H1 (cell line): ENCODE results near the gene P2RX1. TPM values are rescaled to one million over a fixed set of nuclear protein-coding genes. Genes with fewer than 3 reads are reported as not detected.

Source experiments
- CTCF ChIA-PET: fragments of 300-600 bp; sonication (Branson Sonifier 250); formaldehyde crosslinking; loops from one replicate; lab custom pipeline; 2021; ENCODE audit not compliant: partially characterized antibody; lab: Charles Lee
- POLR2A ChIA-PET: fragments of 300-600 bp; sonication (Branson Sonifier 250); formaldehyde crosslinking; loops from one replicate; lab custom pipeline; 2021; ENCODE audit warnings: inconsistent platforms; ENCODE audit not compliant: partially characterized antibody; lab: Charles Lee
- DNase-seq, 2 experiments: peaks; one replicate each; pipeline versions ENCODE4 v3.0.0 to v3.0.0-alpha.2; 2010 to 2022; ENCODE audit warnings: low spot score in 2 of 2, low read depth in 1 of 2, mixed read lengths in 1 of 2
- FAIRE-seq: peaks from 2 replicates; lab custom pipeline; 2011; peaks lifted over from hg19 to GRCh38; lab: Jason Lieb, UNC
- H2AFZ ChIP-seq: 2 replicates; pipeline ENCODE4 v1.8.1; 2012; ENCODE audit warnings: low read length, inconsistent platforms
- H2AK5ac ChIP-seq: 2 replicates; pipeline ENCODE4 v1.6.1; 2013; ENCODE audit warnings: low read depth, low read length
- H2BK120ac ChIP-seq: replicated peaks from 2 replicates; pipeline ENCODE3; 2013; ENCODE audit warnings: low read depth, low read length, inconsistent platforms
- H2BK12ac ChIP-seq: 2 replicates; pipeline ENCODE4 v1.6.1; 2013; ENCODE audit warnings: low read depth, low read length
- H2BK15ac ChIP-seq: 2 replicates; pipeline ENCODE4 v1.6.1; 2013; ENCODE audit warnings: low read length
- H2BK20ac ChIP-seq: 2 replicates; pipeline ENCODE4 v1.6.1; 2013; ENCODE audit warnings: low read length
- H2BK5ac ChIP-seq: 2 replicates; pipeline ENCODE4 v1.6.1; 2013; ENCODE audit warnings: low read depth, low read length
- H3K14ac ChIP-seq: 2 replicates; pipeline ENCODE4 v1.6.1; 2013; ENCODE audit warnings: inconsistent platforms; ENCODE audit not compliant: insufficient read length
- H3K18ac ChIP-seq: 2 replicates; pipeline ENCODE4 v1.6.1; 2013; ENCODE audit warnings: low read length; ENCODE audit errors: extremely low read depth
- H3K23ac ChIP-seq: 2 replicates; pipeline ENCODE4 v1.6.1; 2013; ENCODE audit warnings: inconsistent platforms; ENCODE audit not compliant: insufficient read length
- H3K23me2 ChIP-seq: 2 replicates; pipeline ENCODE4 v1.6.1; 2013; ENCODE audit warnings: low read depth, low read length
- H3K27ac ChIP-seq: 2 replicates; pipeline ENCODE4 v1.6.1; 2011; ENCODE audit warnings: low read depth, low read length, inconsistent platforms
- H3K27me3 ChIP-seq, 4 experiments: replicated peaks in 1 of 4; 1 replicate in 1 of 4; 2 replicates in 3 of 4; pipeline versions ENCODE4 v1.6.1 to v1.8.1; 2011 to 2013; ENCODE audit warnings: low read length in 3 of 4, mild to moderate bottlenecking in 3 of 4, inconsistent platforms in 2 of 4, mixed read lengths in 2 of 4, moderate library complexity in 1 of 4; ENCODE audit not compliant: control insufficient read depth in 3 of 4, insufficient read depth in 3 of 4; ENCODE audit errors: extremely low read depth in 1 of 4
- H3K36me3 ChIP-seq, 4 experiments: 2 replicates each; pipeline versions ENCODE4 v1.6.1 to v1.8.1; 2011 to 2013; ENCODE audit warnings: mild to moderate bottlenecking in 4 of 4, low read length in 3 of 4, moderate library complexity in 2 of 4, control low read depth in 1 of 4, inconsistent platforms in 1 of 4; ENCODE audit not compliant: insufficient read depth in 4 of 4, control insufficient read depth in 2 of 4
- H3K4ac ChIP-seq: replicated peaks from 2 replicates; pipeline ENCODE3; 2013; ENCODE audit warnings: low read length, low read depth, mixed read lengths, inconsistent platforms; ENCODE audit not compliant: insufficient read length
- H3K4me1 ChIP-seq, 4 experiments: replicated peaks in 1 of 4; 1 replicate in 1 of 4; 2 replicates in 3 of 4; pipeline versions ENCODE4 v1.6.1 to v1.8.1; 2011 to 2013; ENCODE audit warnings: low read length in 3 of 4, inconsistent platforms in 2 of 4, mixed read lengths in 1 of 4; ENCODE audit not compliant: insufficient read depth in 4 of 4, control insufficient read depth in 3 of 4
- H3K4me2 ChIP-seq, 2 experiments: 2 replicates each; pipeline versions ENCODE4 v1.6.1 to v1.8.1; 2011 to 2013; ENCODE audit warnings: low read depth in 2 of 2, low read length in 2 of 2, control low read depth in 1 of 2, inconsistent platforms in 1 of 2, mild to moderate bottlenecking in 1 of 2; ENCODE audit not compliant: insufficient read depth in 1 of 2
- H3K4me3 ChIP-seq, 4 experiments: fragments of 200-600, 300-600 bp in 1 of 4; sonication (generic), shearing (Covaris generic), sonication (Bioruptor Twin) in 1 of 4; 2 replicates each; pipeline versions ENCODE4 v1.5.1 to v1.8.1; 2011 to 2016; ENCODE audit warnings: low read length in 4 of 4, low read depth in 3 of 4, control low read depth in 2 of 4, inconsistent platforms in 2 of 4, mild to moderate bottlenecking in 2 of 4, mixed read lengths in 1 of 4, moderate library complexity in 1 of 4; ENCODE audit not compliant: insufficient read depth in 2 of 4; ENCODE audit errors: extremely low read depth in 1 of 4
- H3K56ac ChIP-seq: replicated peaks from 2 replicates; pipeline ENCODE3; 2013; ENCODE audit warnings: low read depth, mild to moderate bottlenecking, mixed read lengths, low read length, inconsistent platforms; ENCODE audit not compliant: insufficient read length
- H3K79me1 ChIP-seq: 2 replicates; pipeline ENCODE4 v1.6.1; 2013; ENCODE audit warnings: low read depth, low read length, control low read depth
- H3K79me2 ChIP-seq, 2 experiments: 2 replicates each; pipeline versions ENCODE4 v1.6.1 to v1.8.1; 2012 to 2013; ENCODE audit warnings: low read length in 2 of 2, mild to moderate bottlenecking in 2 of 2, inconsistent platforms in 1 of 2; ENCODE audit not compliant: insufficient read depth in 2 of 2, control insufficient read depth in 1 of 2
- H3K9ac ChIP-seq, 4 experiments: replicated peaks in 1 of 4; 1 replicate in 1 of 4; 2 replicates in 3 of 4; pipeline versions ENCODE4 v1.6.1 to v1.8.1; 2011 to 2013; ENCODE audit warnings: low read depth in 3 of 4, low read length in 3 of 4, control low read depth in 2 of 4, mild to moderate bottlenecking in 2 of 4, moderate library complexity in 2 of 4, inconsistent platforms in 1 of 4; ENCODE audit errors: extremely low read depth in 1 of 4
- H3K9me3 ChIP-seq, 2 experiments: 2 replicates each; pipeline versions ENCODE4 v1.6.1 to v1.8.1; 2012 to 2013; ENCODE audit warnings: mild to moderate bottlenecking in 2 of 2, moderate library complexity in 2 of 2, control low read depth in 1 of 2, inconsistent platforms in 1 of 2, low read depth in 1 of 2, low read length in 1 of 2, mixed read lengths in 1 of 2; ENCODE audit not compliant: insufficient read depth in 2 of 2
- H4K20me1 ChIP-seq, 2 experiments: replicated peaks in 1 of 2; 2 replicates each; pipeline versions ENCODE3 to v1.8.1; 2011 to 2013; ENCODE audit warnings: inconsistent platforms in 2 of 2, low read length in 2 of 2, mild to moderate bottlenecking in 1 of 2; ENCODE audit not compliant: insufficient read depth in 2 of 2, control insufficient read depth in 1 of 2
- H4K5ac ChIP-seq: 2 replicates; pipeline ENCODE4 v1.6.1; 2013; ENCODE audit warnings: low read length, low read depth, mixed read lengths, inconsistent platforms; ENCODE audit not compliant: insufficient read length
- H4K8ac ChIP-seq: 2 replicates; pipeline ENCODE4 v1.8.0; 2013; ENCODE audit warnings: mild to moderate bottlenecking, moderate library complexity, low read length, inconsistent platforms; ENCODE audit not compliant: insufficient read depth; ENCODE audit errors: extremely low read depth
- H4K91ac ChIP-seq: replicated peaks from 2 replicates; pipeline ENCODE3; 2013; ENCODE audit warnings: low read length, mixed read lengths, inconsistent platforms; ENCODE audit not compliant: insufficient read length
- GTF2F1 ChIP-seq: IDR thresholded peaks from 2 replicates; pipeline ENCODE4 v1.6.1; 2012; ENCODE audit warnings: low read depth, low read length, improper control_type of control experiment, borderline replicate concordance
- POLR2A ChIP-seq, 2 experiments: IDR thresholded peaks; 1 replicate in 1 of 2; 2 replicates in 1 of 2; pipeline ENCODE4 v1.6.1; 2011; ENCODE audit warnings: low read depth in 2 of 2, low read length in 2 of 2, mild to moderate bottlenecking in 2 of 2; ENCODE audit errors: control extremely low read depth in 1 of 2
- USF2 ChIP-seq: IDR thresholded peaks from 2 replicates; pipeline ENCODE4 v1.6.1; 2011; ENCODE audit warnings: low read length, improper control_type of control experiment
- WGBS, 2 experiments: shearing (Covaris generic) in 1 of 2; methylation state at CpG; one replicate each; pipeline versions ENCODE4 v1.1.6 to v1.1.7; 2013 to 2015; ENCODE audit warnings: low lambda C conversion rate in 2 of 2, mixed read lengths in 2 of 2, inconsistent platforms in 1 of 2, low coverage in 1 of 2, missing lambda C conversion rate in 1 of 2; ENCODE audit not compliant: insufficient replicate concordance in 2 of 2, insufficient coverage in 1 of 2, insufficient read length in 1 of 2; ENCODE audit errors: extremely low coverage in 1 of 2, missing lambda C conversion rate in 1 of 2; 5-methylcytosine and 5-hydroxymethylcytosine counted together
- polyA plus RNA-seq, 7 experiments: library from polyadenylated mRNA; depleted of rRNA in 3 of 7; stranded (reverse) in 5 of 7; unstranded in 2 of 7; fragments of >200 nt in 5 of 7; fragments of 200-250 nt in 2 of 7; gene quantifications; 1 replicate in 5 of 7; 2 replicates in 1 of 7; 4 replicates in 1 of 7; pipeline versions ENCODE4 v1.2.1 to v1.2.3, GENCODE V29; 2011 to 2013; ENCODE audit warnings: missing spikeins in 2 of 7, mixed read lengths in 2 of 7
- total RNA-seq: library from RNA; stranded (reverse); fragmentation: NEBNext Ultra II Directional; extraction: Animal tissue kit (Norgen Biotek cat#: 25700); gene quantifications from 2 replicates; pipeline ENCODE4 v1.2.1, GENCODE V29; 2021
- TF ChIP-seq, protein P1 (sequence below): IDR thresholded peaks from 2 replicates; pipeline ENCODE4 v1.6.1; 2011; ENCODE audit warnings: low read depth, mild to moderate bottlenecking, low read length; ENCODE audit not compliant: insufficient read depth

The P2RX1 gene
- total and polyA plus RNA-seq, 2 of the 8 experiments (the other 6 are each of a cell fraction or from before 2014, with no cell fraction given) = 0.45 to 1.1 TPM

DNA sequence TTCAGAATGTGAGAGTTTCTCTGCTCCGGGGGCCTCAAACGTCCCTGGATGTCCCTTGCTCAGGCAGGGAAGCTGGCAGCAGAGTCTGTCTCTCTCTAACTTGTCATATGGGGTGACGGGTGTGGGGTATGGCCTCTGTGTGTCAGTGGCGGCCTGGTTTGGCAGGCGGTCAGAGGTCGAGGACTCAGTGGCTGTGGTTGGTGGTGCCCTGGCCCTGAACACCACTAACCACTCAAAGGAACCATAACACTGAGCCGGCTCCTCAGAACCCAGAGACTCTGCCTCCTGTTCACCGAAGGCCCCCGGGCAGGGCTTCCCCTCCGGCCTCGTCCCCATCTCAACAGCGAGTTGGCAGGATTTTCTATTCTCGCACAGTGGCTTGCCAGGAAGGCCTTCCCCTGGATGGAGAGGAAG, 677 bp downstream of the P2RX1 start:
- no peaks in the 10 kb centered on the region for H4K20me1 ChIP-seq
- no peaks in the 10 kb centered on the region for H3K27me3 ChIP-seq
- H3K27ac ChIP-seq = no peak overlapping the region
- H3K79me1 ChIP-seq = no peaks in the 10 kb centered on the region
- no peak overlapping the region for H4K5ac ChIP-seq
- H3K79me2 ChIP-seq = no peaks in the 10 kb centered on the region
- H2AK5ac ChIP-seq = no peak overlapping the region
- no peak overlapping the region for H2BK20ac ChIP-seq
- no peak overlapping the region for H3K9ac ChIP-seq
- ChIA-PET POLR2A (no interaction called here), CTCF (interaction anchor here (0.6 to 7.4 kb wide), 11 partner anchors 9 to 1256 kb away, joined by 3 to 96 read pairs (median 10); partner anchors contain the start of gene NCBP3)
- no peaks in the 10 kb centered on the region for H3K9me3 ChIP-seq
- H3K4me3 ChIP-seq = no peak overlapping the region
- H3K23me2 ChIP-seq = no peaks in the 10 kb centered on the region
- no peak for DNase-seq
- no peak overlapping the region for H2BK5ac ChIP-seq
- H3K4me2 ChIP-seq = no peak overlapping the region
- H3K4me1 ChIP-seq = peaks cover 0 to 1% (median 0%) of the 10 kb centered on the region in 4 experiments; a peak in 1 of 7 replicates
- H4K91ac ChIP-seq = no peak overlapping the region
- H3K14ac ChIP-seq = no peak overlapping the region
- H3K36me3 ChIP-seq = no peaks in the 10 kb centered on the region
- H3K4ac ChIP-seq = no peak overlapping the region
- no peak overlapping the region for H2BK15ac ChIP-seq
- no peak overlapping the region for H3K56ac ChIP-seq
- no peak overlapping the region for H3K18ac ChIP-seq
- H4K8ac ChIP-seq = no peak overlapping the region
- no peak overlapping the region for H2AFZ ChIP-seq
- TF ChIP-seq, protein P1, sequence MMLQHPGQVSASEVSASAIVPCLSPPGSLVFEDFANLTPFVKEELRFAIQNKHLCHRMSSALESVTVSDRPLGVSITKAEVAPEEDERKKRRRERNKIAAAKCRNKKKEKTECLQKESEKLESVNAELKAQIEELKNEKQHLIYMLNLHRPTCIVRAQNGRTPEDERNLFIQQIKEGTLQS = no peak
- TF ChIP-seq POLR2A (IDR thresholded peaks at IDR 0.05; ENCODE audit: control extremely low read depth in 1 of 2, low read depth in 2 of 2, low read length in 2 of 2) = no peak
- no peak for TF ChIP-seq USF2
- TF ChIP-seq GTF2F1 = no peak
- TF ChIP-seq, all 59 proteins: peak for 0
- H3K23ac ChIP-seq = no peak overlapping the region
- WGBS, 2 experiments = 93% methylated on average over 13 of the region's 13 CpGs; no CpG with 5 or more reads in 1 of the 2 experiments
- no peak overlapping the region for H2BK120ac ChIP-seq
- H2BK12ac ChIP-seq = no peak overlapping the region
- no peak for FAIRE-seq
